HG03432 (cell line): Measurements from ENCODE around the gene B3GALT2.

Experiments
- ATAC-seq: cut with Tn5 transposase; IDR thresholded peaks from one replicate; pipeline ENCODE4 v1.9.1; 2021; ENCODE audit warnings: mild to moderate bottlenecking, moderate library complexity; ENCODE audit not compliant: unreplicated experiment

The B3GALT2 gene

DNA sequence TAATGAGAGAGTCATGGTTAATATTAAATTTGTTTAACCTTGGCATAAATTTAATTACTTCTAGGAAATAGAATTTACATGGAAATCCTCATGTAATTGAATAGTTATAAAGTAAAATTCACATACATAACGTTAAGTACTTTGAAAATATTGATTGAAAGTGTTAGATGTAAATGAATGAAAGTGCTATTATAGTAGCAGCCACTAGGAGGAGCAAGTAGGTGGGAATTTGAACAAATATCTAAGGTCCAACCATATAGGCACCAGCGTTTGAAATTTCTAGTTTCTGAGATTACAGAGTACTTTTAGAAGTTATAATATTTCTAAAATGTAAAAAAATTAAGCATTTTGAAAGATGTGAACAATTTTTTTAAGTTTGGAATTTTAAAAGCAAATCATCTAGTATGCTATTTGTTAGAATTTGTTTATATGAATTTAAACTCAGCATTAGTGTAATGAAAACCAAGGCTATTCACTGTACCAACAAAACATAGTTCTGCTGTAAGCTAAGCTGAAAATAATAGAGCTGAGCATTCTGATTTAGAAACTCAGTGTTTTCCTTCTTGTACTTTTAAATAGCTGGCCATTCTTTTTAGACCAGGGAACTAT lies 3.3 kb downstream of the B3GALT2 start:
- ATAC-seq, result peak; percentile 72

DNA sequence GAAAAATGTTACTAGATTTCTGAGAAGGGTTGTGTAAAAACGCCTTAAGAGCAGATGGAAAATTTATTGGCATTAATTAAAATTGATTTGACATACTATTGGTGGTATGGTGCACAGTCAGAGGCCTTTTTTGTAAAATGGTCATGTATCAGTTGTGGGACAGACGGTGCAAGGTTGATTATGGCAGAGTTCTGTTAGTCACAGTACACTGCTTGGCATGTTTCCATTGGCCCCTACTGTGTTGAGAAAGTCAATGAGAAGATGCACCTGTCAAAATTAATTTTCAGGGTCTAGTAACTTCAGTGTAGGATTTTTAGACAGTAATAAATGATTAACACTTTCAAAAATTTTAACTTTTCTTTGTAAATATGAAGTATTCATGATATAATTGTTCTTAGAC lies 4.4 kb downstream of the B3GALT2 start:
- ATAC-seq, result no peak

DNA sequence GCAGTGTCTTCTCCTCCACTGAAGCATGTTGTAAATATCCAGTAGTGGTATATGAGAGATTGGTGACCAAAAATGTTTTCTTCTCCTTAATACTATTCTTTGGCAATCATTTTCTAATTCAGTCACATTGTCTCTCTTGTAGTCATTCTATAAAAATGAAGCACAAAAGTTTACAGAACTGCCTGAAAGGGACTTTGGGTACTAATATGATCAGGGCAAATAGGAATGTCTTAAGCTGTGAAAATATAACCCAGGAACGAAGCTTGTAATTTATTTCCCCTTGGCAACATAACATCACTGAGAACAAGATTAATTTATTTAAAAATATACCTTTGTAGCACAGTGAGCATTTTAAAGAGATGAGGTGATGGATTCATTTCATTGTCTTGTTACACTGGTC lies 4.9 kb downstream of the B3GALT2 start:
- ATAC-seq, result no peak

DNA sequence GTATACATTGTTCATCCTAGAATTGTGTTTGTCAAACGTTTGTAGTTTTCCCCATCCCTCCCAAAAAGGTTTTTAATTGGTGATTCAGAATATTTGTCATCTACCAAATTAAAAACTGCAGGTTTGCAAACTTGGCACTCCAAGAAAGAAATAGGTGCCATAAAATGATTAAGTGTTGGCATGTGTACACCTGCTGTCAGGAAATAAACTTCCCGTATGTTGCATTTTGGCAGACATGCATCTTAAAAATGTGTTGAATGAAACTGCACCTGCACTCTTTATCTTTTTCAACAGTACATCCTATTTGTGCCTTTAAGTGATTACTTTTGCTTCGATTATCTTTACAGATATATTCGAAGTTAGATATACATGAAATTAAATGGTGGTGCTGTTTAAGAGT lies 7.3 kb downstream of the B3GALT2 start:
- ATAC-seq, result no peak

DNA sequence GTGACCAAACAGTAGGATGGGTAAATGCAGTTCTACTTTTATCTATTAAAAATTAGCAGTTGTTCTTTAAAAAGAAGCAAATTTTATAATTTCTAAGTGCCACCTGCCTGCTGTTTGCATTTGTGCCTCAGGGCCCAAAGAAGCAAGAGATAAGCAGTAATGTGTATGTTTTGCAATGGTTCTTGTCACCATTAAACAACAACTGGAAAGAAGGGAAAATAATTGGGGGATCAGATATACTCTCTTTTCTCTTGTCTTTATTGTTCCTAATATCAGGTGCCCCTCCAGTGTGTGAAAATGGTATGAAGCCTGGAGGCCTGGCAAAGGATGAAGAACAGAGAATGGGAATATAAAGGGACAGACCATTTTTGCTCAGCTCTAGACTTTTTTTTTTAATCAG lies 9.6 kb downstream of the B3GALT2 start:
- no peak for ATAC-seq

- no peak for ATAC-seq
Measured at GRCh38 chr1:193176113-193176512, 10.3 kb downstream of the B3GALT2 start.

DNA sequence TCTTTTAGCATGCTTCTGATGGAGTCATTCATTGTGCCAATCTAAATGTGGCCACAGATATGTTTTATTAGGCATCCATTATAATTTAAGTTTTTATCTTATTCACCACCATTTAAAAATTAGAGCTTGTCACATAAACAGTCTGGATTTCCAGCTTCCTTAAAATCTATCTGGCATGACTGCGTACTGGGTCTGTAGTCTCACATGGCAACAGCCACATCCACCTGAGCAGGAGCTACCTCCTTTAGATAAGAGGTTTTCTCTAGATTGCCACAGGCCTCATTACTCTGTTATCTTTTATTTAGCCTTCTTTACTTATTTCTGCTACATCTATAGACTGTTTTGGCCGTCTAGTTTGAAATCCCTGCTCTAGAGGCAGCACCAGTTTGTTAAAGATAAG lies 29.1 kb downstream of the B3GALT2 start:
- no peak for ATAC-seq

DNA sequence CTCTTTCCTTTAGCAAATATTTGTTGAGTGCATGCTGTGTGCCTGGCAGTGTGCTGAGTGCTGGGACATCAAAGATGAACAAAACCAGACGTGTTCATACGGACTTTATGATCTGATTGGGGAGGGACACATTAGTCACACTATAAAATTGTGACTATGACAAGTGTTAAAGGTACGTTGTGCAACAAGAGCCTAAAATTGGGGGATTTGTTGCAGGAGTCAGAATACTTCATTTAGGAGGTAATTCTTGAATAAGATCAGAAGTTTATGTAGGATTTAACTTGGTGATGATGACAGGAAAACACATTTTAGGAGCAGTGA lies 29.6 kb downstream of the B3GALT2 start:
- no peak for ATAC-seq

- no peak for ATAC-seq
Measured at GRCh38 chr1:193156117-193156821, 30.1 kb downstream of the B3GALT2 start.

GRCh38 chr1:193144999-193145398 lies 41.4 kb downstream of the B3GALT2 start:
- ATAC-seq, result no peak

DNA sequence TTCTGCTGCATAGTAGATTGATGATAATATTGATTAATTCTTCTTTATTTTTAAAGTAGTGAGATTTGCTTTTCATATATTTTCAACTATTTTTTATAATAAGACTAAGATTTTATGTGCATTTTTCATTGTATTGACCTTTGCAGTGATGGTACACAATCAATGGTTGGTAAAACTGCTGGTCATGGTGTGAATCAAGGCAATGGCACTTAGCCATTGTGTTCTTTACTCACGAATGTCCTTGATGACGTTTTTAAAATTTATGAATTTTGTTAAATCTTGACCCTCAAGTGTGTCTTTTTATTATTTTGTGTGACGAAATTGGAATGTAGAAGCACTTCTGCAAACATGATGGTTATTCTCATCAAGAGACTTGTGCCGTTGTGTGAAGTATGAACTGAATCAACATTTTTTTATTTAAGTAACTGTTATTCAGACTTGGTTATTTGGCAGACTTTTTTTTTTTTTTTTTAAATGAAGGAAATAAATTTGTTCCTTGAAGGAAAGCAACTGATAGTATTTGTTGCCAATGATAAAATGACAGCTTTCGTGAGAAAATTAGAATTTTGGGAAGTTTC lies 42.0 kb downstream of the B3GALT2 start:
- no peak for ATAC-seq

DNA sequence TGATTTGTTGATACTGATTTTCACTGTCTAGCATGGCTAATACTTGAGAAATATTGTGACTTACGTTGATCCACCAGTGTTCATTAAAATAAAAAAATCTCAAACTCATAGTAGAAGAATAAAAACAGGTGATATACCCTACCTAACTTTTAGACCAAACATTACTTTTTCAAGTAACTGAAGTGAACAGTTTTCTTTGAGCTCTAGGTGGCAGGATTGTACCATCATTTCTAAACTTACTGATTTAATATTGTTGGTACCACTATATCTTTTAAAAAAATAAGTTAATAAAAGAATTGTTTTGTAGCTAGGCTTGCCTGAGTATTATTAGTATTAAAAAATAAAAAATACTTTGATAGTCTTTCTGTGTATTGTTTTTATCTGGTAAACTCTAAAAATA lies 43.1 kb downstream of the B3GALT2 start:
- ATAC-seq, result no peak

DNA sequence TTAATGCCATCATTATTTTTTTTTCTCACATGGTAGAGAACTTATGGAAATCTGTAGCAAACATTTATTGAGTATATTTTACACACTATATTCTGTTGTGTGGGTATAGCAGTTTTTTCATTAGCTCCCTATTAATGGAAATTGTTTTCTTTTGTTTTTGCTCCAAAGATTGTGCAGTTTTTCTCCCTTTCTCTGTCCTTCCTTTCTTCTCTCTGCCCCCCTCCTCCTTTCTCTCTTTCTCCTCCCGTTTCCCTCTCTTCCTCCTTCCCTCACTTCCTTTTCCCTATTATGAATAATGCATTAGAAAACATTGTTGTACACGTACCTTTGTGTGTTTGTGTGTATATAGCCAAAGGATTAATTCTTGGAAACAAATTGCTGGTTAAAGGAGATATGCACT lies 44.0 kb downstream of the B3GALT2 start:
- ATAC-seq, result no peak

DNA sequence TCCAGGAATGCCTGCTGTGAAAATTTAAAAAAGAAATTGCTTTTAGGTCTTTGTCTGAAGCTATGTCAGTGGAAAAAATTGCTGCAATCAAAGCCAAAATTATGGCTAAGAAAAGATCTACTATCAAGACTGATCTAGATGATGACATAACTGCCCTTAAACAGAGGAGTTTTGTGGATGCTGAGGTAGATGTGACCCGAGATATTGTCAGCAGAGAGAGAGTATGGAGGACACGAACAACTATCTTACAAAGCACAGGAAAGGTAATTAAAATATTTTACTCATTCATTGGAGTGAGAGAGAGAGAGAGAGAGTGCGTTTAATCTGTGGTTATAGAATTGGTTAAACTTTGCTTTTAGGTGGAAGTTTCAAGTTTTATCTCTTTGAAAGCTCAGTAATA lies 44.6 kb downstream of the B3GALT2 start:
- ATAC-seq, result no peak

- no peak for ATAC-seq
Measured at GRCh38 chr1:193140254-193140653, 46.2 kb downstream of the B3GALT2 start.

GRCh38 chr1:193131266-193131860 lies 55.0 kb downstream of the B3GALT2 start:
- peak; percentile 69 for ATAC-seq
